Trophoblast cell (in vitro differentiated cells and primary cell): ENCODE results near the gene ZNF462.
A peak's percentile ranks its signal among the peaks of the same experiment; 100 is the strongest.

Experiments
- DNase-seq, 2 donors: peaks; one replicate each; pipeline ENCODE4 v3.0.0-alpha.2; 2016
- H2AFZ ChIP-seq: 2 replicates; pipeline ENCODE4 v1.6.1; 2013; ENCODE audit warnings: low read length, moderate library complexity, mild to moderate bottlenecking; ENCODE audit not compliant: insufficient read depth, poor library complexity
- H2AK5ac ChIP-seq: 2 replicates; pipeline ENCODE4 v1.6.1; 2013; ENCODE audit warnings: mild to moderate bottlenecking, low read length
- H2BK120ac ChIP-seq: 2 replicates; pipeline ENCODE4 v1.6.1; 2013; ENCODE audit warnings: low read length, mild to moderate bottlenecking, moderate library complexity; ENCODE audit not compliant: insufficient read depth, poor library complexity
- H2BK12ac ChIP-seq: 2 replicates; pipeline ENCODE4 v1.6.1; 2013; ENCODE audit warnings: mild to moderate bottlenecking, low read length, moderate library complexity
- H2BK5ac ChIP-seq: 2 replicates; pipeline ENCODE4 v1.6.1; 2013; ENCODE audit warnings: low read length, low read depth, moderate library complexity, mild to moderate bottlenecking; ENCODE audit not compliant: poor library complexity
- H3K14ac ChIP-seq: 2 replicates; pipeline ENCODE4 v1.6.1; 2013; ENCODE audit warnings: mild to moderate bottlenecking, low read length
- H3K18ac ChIP-seq: 2 replicates; pipeline ENCODE4 v1.6.1; 2013; ENCODE audit warnings: mild to moderate bottlenecking, low read length
- H3K23ac ChIP-seq: 2 replicates; pipeline ENCODE4 v1.6.1; 2013; ENCODE audit warnings: low read length
- H3K27ac ChIP-seq: 2 replicates; pipeline ENCODE4 v1.5.1; 2013; ENCODE audit warnings: low read depth, mild to moderate bottlenecking, inconsistent platforms, low read length, moderate library complexity
- H3K27me3 ChIP-seq: 2 replicates; pipeline ENCODE4 v1.6.1; 2013; ENCODE audit warnings: inconsistent platforms, mild to moderate bottlenecking, low read length, moderate library complexity; ENCODE audit not compliant: insufficient read depth
- H3K36me3 ChIP-seq, 2 experiments: 1 replicate in 1 of 2; 2 replicates in 1 of 2; pipeline ENCODE4 v1.6.1; 2013; ENCODE audit warnings: low read length in 2 of 2, mild to moderate bottlenecking in 2 of 2, moderate library complexity in 1 of 2; ENCODE audit not compliant: insufficient read depth in 2 of 2, control insufficient read depth in 1 of 2
- H3K4ac ChIP-seq: 2 replicates; pipeline ENCODE4 v1.6.1; 2013; ENCODE audit warnings: low read depth, mild to moderate bottlenecking, low read length, moderate library complexity
- H3K4me1 ChIP-seq, 2 experiments: 1 replicate in 1 of 2; 2 replicates in 1 of 2; pipeline ENCODE4 v1.6.1; 2013; ENCODE audit warnings: low read length in 2 of 2, mild to moderate bottlenecking in 2 of 2, moderate library complexity in 1 of 2; ENCODE audit not compliant: insufficient read depth in 2 of 2, control insufficient read depth in 1 of 2
- H3K4me2 ChIP-seq: 2 replicates; pipeline ENCODE4 v1.6.1; 2013; ENCODE audit warnings: inconsistent platforms, mild to moderate bottlenecking, low read length, moderate library complexity
- H3K4me3 ChIP-seq: 2 replicates; pipeline ENCODE4 v1.5.1; 2013; ENCODE audit warnings: mild to moderate bottlenecking, low read depth, low read length, inconsistent platforms
- H3K79me1 ChIP-seq: one replicate; pipeline ENCODE4 v1.6.1; 2013; ENCODE audit warnings: low read length
- H3K79me2 ChIP-seq: 2 replicates; pipeline ENCODE4 v1.6.1; 2013; ENCODE audit warnings: low read length, mild to moderate bottlenecking; ENCODE audit not compliant: control insufficient read depth, insufficient read depth, poor library complexity
- H3K9ac ChIP-seq: 2 replicates; pipeline ENCODE4 v1.6.1; 2013; ENCODE audit warnings: mild to moderate bottlenecking, low read length
- H3K9me3 ChIP-seq: 2 replicates; pipeline ENCODE4 v1.6.1; 2013; ENCODE audit warnings: low read depth, mild to moderate bottlenecking, control low read depth, inconsistent platforms, low read length; ENCODE audit not compliant: insufficient read depth
- H4K12ac ChIP-seq: 2 replicates; pipeline ENCODE4 v1.6.1; 2013; ENCODE audit warnings: low read depth, mild to moderate bottlenecking, low read length, moderate library complexity
- H4K8ac ChIP-seq: 2 replicates; pipeline ENCODE4 v1.6.1; 2013; ENCODE audit warnings: low read depth, mild to moderate bottlenecking, low read length, moderate library complexity
- H4K91ac ChIP-seq: one replicate; pipeline ENCODE4 v1.6.1; 2013; ENCODE audit warnings: low read depth, mild to moderate bottlenecking, low read length, moderate library complexity
- WGBS: extraction: QIAGEN DNeasy Blood & Tissue Kit; methylation state at CpG from one replicate; pipeline ENCODE4 v1.1.7; 2013; ENCODE audit warnings: missing lambda C conversion rate; ENCODE audit not compliant: insufficient read length, insufficient coverage; ENCODE audit errors: extremely low coverage; 5-methylcytosine and 5-hydroxymethylcytosine counted together

The ZNF462 gene

GRCh38 chr9:106970219-106970975 is 107.4 kb downstream of the ZNF462 start:
- H4K8ac ChIP-seq, result no peak overlapping the region
- H3K18ac ChIP-seq, result no peak overlapping the region
- H3K4me1 ChIP-seq, result peaks cover 0 to 3% of the 10 kb centered on the region in 2 experiments
- H3K4me3 ChIP-seq, result no peak overlapping the region
- H2BK120ac ChIP-seq, result no peak overlapping the region
- H3K9ac ChIP-seq, result no peak overlapping the region
- H3K4ac ChIP-seq, result no peak overlapping the region
- no peak overlapping the region for H2AK5ac ChIP-seq
- no peak overlapping the region for H2BK5ac ChIP-seq
- DNase-seq, result peak in 1 of 2 donors; percentile 25
- no peaks in the 10 kb centered on the region for H3K79me2 ChIP-seq
- H3K23ac ChIP-seq, result no peak overlapping the region
- no peak overlapping the region for H4K12ac ChIP-seq
- WGBS, result no CpG with 5 or more reads among the region's 9 CpGs
- H3K79me1 ChIP-seq, result no peaks in the 10 kb centered on the region
- H3K27ac ChIP-seq, result no peak overlapping the region
- H2BK12ac ChIP-seq, result no peak overlapping the region
- H3K36me3 ChIP-seq, result peaks cover 18 to 31% of the 10 kb centered on the region in 2 experiments
- H3K4me2 ChIP-seq, result no peak overlapping the region
- no peak overlapping the region for H2AFZ ChIP-seq
- no peak overlapping the region for H4K91ac ChIP-seq
- H3K9me3 ChIP-seq, result no peaks in the 10 kb centered on the region
- H3K27me3 ChIP-seq, result no peaks in the 10 kb centered on the region
- H3K14ac ChIP-seq, result no peak overlapping the region

- Histone ChIP-seq H3K79me2 (no peaks in the 10 kb centered on the region), H3K14ac (no peak overlapping the region), H2BK12ac (no peak overlapping the region), H3K79me1 (no peaks in the 10 kb centered on the region), H3K36me3 (peaks cover 21 to 35% of the 10 kb centered on the region in 2 experiments), H4K91ac (no peak overlapping the region), H3K4ac (no peak overlapping the region), H3K4me1 (peaks cover 0 to 3% of the 10 kb centered on the region in 2 experiments), H3K4me3 (no peak overlapping the region), H3K4me2 (no peak overlapping the region), H3K18ac (no peak overlapping the region), H3K23ac (no peak overlapping the region), H3K27ac (no peak overlapping the region), H2AK5ac (no peak overlapping the region), H2AFZ (no peak overlapping the region), H3K9ac (no peak overlapping the region), H3K9me3 (no peaks in the 10 kb centered on the region), H4K8ac (no peak overlapping the region), H2BK120ac (no peak overlapping the region), H2BK5ac (no peak overlapping the region), H4K12ac (no peak overlapping the region), H3K27me3 (no peaks in the 10 kb centered on the region)
- 100% methylated on average over 1 of the region's 5 CpGs for WGBS
- no peak for DNase-seq
Observed at GRCh38 chr9:106970976-106971457, 108.1 kb downstream of the ZNF462 start.

GRCh38 chr9:106972082-106972481 is 109.1 kb downstream of the ZNF462 start:
- Histone ChIP-seq H3K36me3 (peaks cover 25 to 44% of the 10 kb centered on the region in 2 experiments), H4K12ac (no peak overlapping the region), H2BK12ac (no peak overlapping the region), H3K4ac (no peak overlapping the region), H2BK120ac (no peak overlapping the region), H3K18ac (no peak overlapping the region), H3K4me2 (no peak overlapping the region), H3K14ac (no peak overlapping the region), H4K91ac (no peak overlapping the region), H3K9me3 (no peaks in the 10 kb centered on the region), H4K8ac (no peak overlapping the region), H3K23ac (no peak overlapping the region), H3K79me2 (no peaks in the 10 kb centered on the region), H3K9ac (no peak overlapping the region), H3K4me1 (peaks cover 0 to 3% of the 10 kb centered on the region in 2 experiments), H3K27me3 (no peaks in the 10 kb centered on the region), H2AFZ (no peak overlapping the region), H2BK5ac (no peak overlapping the region), H3K4me3 (no peak overlapping the region), H3K27ac (no peak overlapping the region), H3K79me1 (no peaks in the 10 kb centered on the region), H2AK5ac (no peak overlapping the region)
- DNase-seq, result no peak
- WGBS, result no CpG with 5 or more reads among the region's 9 CpGs

GRCh38 chr9:106974341-106974740 is 111.4 kb downstream of the ZNF462 start:
- no peak overlapping the region for H3K18ac ChIP-seq
- no peak overlapping the region for H2BK120ac ChIP-seq
- DNase-seq, result no peak
- no peaks in the 10 kb centered on the region for H3K9me3 ChIP-seq
- no peak overlapping the region for H2BK12ac ChIP-seq
- WGBS, result no CpG with 5 or more reads among the region's 2 CpGs
- H3K27me3 ChIP-seq, result no peaks in the 10 kb centered on the region
- H3K4me3 ChIP-seq, result no peak overlapping the region
- no peak overlapping the region for H2BK5ac ChIP-seq
- H3K36me3 ChIP-seq, result peaks cover 28 to 61% of the 10 kb centered on the region in 2 experiments
- H4K12ac ChIP-seq, result no peak overlapping the region
- H3K27ac ChIP-seq, result no peak overlapping the region
- H4K8ac ChIP-seq, result no peak overlapping the region
- no peak overlapping the region for H3K4ac ChIP-seq
- no peak overlapping the region for H3K9ac ChIP-seq
- H2AFZ ChIP-seq, result no peak overlapping the region
- H3K4me2 ChIP-seq, result no peak overlapping the region
- H3K23ac ChIP-seq, result no peak overlapping the region
- no peaks in the 10 kb centered on the region for H3K79me1 ChIP-seq
- H3K4me1 ChIP-seq, result peaks cover 0 to 3% of the 10 kb centered on the region in 2 experiments
- H4K91ac ChIP-seq, result no peak overlapping the region
- H3K79me2 ChIP-seq, result no peaks in the 10 kb centered on the region
- H2AK5ac ChIP-seq, result no peak overlapping the region
- no peak overlapping the region for H3K14ac ChIP-seq
